CD4-positive, alpha-beta T cell treated with Interleukin-12 subunit alpha and Interleukin-12 subunit beta, for 1 hour (primary cell): Measurements from ENCODE around the gene CNTN5.
"Not testable (repeated sequence)": the region's sequence is repeated elsewhere in the genome, so short reads cannot be mapped to it uniquely, and the experiment has no call there.

Experiments used
- DNase-seq: peaks from one replicate; pipeline ENCODE4 v3.0.0-alpha.2; 2020

Gene CNTN5

GRCh38 chr11:100240025-100240539 lies 1219.3 kb downstream of the CNTN5 start:
- no peak for DNase-seq

DNA sequence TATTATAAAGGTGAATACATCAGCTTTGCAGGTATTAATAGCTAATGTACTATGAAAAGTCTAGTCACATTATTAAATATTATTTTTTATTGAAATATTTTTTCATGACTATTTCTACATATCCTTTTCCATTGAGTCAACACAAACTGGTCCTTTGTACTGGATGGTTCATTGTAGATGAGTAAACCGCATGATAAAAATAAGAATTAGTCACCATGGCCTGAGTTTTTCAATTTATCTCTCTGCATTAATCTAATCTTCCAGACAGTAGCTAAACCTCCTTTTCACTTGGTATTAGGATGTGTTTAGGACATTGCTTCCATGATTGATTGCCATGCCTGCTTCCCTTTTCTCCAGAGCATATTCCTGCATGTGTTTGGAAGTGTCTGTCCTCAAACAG lies 1227.0 kb downstream of the CNTN5 start:
- DNase-seq = no peak

GRCh38 chr11:100257238-100257803 lies 1236.6 kb downstream of the CNTN5 start:
- not testable (repeated sequence) for DNase-seq

DNA sequence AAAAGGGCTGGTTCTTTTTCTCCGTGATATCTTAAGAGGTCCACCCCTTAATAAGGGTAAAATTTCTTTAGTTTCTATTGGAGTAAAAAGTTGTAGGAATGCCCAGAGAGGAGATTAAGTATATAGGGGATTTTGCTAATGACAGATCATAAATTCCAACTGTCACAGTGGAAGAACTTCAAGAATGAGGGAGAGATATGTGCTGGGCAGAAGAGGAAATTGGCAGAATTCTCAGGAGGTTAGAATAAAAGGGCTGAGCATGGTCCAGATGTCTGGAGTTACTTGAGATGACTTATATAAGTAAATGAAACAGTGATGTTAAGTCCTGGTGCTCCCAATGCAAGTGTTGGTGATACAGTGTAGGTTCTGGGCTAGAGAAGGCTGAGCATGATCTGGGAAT lies 1248.8 kb downstream of the CNTN5 start:
- no peak for DNase-seq

GRCh38 chr11:100273066-100273815 lies 1252.5 kb downstream of the CNTN5 start:
- DNase-seq = no peak

- not testable (repeated sequence) for DNase-seq
Measured at GRCh38 chr11:100274466-100274865, 1253.7 kb downstream of the CNTN5 start.

- no peak for DNase-seq
Measured at GRCh38 chr11:100294748-100295147, 1274.0 kb downstream of the CNTN5 start.

- no peak for DNase-seq
Measured at GRCh38 chr11:100296051-100296679, 1275.4 kb downstream of the CNTN5 start.

- no peak for DNase-seq
Measured at GRCh38 chr11:100297516-100297915, 1276.8 kb downstream of the CNTN5 start.

DNA sequence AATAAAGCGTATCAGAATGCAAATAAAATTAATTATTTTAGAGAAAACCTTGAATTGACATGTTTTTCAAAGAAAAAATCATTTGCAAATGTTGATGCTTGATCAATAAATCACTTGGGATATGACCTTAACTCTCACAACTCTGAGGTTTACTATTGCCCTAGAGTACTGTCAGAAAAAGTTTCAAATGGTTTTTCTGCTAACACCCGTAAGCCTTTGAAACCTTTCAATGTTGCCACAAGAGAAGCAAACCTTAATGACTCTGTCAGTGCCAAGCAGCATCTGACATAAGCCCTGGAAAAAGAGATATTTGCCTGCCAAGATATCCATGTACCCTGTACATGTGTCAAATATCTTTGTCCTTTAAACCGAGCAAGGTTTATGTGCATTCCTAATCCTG lies 1282.1 kb downstream of the CNTN5 start:
- no peak for DNase-seq

- no peak for DNase-seq
Measured at GRCh38 chr11:100303897-100304296, 1283.1 kb downstream of the CNTN5 start.

DNA sequence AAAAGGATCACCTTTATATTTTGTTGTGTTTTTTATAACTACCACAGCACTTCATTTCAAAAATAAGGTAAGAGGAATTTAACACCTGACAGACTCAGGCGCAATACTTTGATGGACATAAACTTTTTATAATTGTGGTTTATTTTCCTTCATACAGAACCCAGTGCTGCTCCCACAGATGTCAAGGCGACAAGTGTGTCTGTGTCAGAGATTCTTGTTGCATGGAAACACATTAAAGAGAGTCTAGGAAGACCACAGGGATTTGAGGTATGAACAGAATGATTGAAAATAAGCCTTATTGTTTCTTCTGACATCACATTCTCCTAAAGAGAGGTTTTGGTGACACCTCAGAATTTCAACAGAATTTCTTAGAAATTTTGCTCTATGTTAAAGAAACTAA lies 1287.5 kb downstream of the CNTN5 start:
- DNase-seq = no peak

DNA sequence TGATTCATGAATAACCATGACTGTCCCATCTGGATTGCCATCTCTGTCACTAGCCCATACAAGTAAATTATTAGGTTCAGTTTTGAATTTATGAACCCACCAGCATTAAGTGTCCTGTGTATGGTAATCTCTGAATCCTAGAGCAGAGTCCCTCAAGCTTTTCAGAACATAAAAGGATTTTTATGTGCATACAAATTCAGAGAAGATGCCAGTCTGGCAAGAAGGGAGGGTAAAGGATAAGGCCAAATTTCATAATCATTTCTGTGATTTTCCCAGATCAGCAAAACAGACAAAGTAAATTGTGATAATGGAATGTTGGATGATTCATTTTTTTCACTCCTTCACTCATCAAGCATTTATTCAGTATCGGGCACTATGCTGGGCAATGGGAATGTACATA lies 1295.2 kb downstream of the CNTN5 start:
- no peak for DNase-seq

GRCh38 chr11:100316952-100317351 lies 1296.2 kb downstream of the CNTN5 start:
- no peak for DNase-seq

DNA sequence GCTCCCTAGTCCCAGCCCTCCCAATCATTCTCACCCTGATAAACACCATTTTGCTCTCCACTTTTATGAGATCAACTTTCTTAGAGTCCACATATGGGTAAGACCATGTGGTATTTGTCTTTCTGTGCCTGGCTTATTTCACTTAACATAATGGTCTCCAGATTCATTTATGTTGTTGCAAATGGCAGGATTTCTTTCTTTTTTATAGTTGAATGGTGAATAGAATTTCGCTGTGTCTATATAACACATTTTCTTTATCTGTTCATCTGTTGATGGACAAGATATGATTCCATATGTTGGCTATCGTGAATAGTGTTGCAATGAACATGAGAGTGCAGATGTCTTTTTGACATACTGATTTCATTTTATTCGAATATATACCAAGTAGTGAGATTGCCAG lies 1298.9 kb downstream of the CNTN5 start:
- no peak for DNase-seq

DNA sequence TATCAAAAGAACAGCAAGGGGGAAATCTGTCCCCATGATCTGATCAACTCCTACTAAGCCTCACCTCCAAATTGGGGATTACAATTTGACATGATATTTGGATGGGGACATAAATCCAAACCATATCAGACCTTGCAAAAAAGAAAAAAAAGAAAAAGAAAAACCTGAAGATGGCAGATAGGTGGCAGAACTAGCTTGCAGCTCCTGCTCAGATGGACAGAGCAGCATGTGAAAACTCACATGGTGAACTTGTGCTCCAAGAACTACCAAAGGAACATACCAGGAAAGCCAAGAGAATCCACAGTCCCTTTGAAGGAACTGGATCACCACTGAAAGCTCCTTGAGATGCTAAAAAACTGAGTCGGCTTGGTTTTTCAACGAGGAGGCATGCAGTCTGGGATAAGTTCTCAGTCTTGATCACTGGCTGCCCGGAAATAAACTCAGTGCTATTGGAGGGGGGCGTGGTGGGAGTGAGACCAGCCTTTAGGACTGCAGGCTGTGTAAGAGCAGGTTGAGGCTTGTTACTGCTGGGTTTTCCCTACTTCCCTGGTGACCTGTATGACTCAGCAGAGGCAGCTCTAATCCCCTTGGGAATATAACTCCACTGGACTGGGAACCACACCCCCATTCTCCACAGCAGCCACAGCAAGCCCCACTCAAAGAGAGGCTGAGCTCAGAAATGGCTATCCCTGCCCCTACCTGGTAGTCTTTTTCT lies 1308.0 kb downstream of the CNTN5 start:
- no peak for DNase-seq

DNA sequence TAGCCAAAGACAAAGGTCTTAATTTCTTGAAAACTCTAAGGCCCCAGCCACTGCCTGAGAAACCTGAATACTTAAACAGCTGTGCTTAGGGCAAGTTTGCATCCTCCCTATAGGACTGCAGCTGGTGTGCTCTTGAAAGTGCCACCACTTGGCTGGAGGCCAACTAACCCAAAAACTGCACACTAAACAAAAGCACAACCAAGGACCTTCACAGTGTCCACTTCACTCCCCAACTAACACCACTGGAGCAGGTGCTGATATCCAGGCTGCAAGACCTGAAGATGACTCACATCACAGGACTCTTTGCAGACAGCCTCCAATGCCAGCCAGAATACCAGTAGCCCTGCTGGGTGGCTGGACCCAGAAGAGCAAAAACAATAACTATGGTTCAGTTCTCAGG lies 1308.6 kb downstream of the CNTN5 start:
- DNase-seq = no peak

DNA sequence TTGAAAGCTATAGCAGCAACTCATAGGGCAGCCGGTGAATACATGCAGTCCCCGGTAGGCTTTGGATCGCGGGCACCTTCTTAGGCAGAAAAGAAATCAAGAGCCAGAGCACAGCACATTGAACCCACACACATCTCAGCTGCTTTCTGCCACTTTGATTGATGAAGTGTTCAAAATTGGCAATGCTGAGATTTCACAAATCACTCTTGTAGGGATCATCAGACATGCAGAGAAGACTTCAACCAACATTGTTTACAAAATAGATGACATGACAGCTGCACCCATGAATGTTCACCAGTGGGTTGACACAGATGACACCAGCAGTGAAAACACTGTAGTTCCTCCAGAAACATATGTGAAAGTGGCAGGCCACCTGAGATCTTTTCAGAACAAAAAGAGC lies 1316.1 kb downstream of the CNTN5 start:
- no peak for DNase-seq

DNA sequence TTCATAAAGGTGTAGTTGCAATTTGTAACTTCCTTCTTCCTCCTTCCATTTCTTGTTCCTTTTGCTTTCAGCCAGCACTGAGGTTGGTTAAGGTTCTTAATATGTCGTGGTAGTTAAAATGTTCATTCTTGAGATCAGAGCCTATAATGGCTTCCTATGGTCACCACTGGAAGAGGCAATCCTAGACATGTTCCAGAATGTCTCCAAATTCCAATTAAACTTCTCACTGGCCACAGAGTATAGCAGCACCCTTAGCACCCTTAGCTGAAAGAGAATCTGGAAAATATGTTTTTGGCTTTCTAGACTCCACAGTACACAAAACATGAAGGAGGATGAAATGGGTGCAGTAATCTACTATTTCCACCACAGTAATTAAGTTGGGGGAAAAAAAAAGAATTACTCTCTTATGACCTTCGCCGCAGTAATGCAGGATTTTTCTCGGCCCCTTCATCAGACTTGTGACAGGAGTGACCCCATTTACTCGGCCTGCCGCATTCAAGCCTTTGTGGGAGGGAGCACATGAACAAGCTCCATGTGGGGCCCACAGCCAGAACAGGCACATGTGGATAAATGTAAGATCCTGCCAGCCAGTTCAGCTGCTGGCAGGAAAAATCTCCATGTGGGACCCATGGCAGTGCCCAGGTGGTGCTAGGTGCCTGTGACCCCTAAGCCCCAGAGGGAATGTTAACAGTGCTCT lies 1317.5 kb downstream of the CNTN5 start:
- DNase-seq = no peak

DNA sequence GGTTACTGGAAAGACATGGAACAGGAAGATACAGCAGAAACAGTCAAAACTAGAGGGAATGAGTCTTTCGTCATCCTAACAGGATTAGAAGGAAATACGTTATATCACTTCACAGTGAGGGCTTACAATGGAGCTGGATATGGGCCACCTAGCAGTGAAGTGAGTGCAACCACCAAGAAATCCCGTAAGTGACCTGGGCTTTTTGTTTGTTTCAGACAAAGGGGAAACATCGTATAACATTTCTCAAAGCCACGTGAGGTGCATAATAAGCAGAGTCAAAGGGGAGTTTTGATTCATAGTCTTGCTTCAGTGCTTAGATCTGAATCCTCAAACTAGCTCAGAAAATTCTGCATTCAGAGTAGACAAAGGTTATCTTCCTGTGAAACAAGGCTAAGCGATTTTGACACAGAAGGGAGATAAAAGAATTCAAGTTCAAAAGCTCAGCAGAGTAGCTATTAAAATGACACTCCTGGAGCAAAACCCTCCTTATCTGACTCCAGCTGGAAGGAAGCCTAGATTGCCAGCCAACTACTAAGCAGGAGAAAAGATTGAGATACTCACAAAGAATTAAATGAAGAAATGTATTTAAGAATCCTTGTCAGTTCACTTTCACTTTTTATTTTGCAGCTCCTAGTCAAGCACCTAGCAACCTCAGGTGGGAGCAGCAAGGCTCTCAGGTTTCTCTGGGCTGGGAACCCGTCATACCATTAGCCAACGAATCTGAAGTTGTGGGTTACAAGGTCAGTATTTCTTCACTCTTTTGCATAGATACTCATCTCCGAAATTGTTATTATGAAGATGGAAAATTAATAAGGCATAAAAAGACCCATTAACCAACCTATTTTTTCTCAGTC lies 1319.9 kb downstream of the CNTN5 start:
- DNase-seq = no peak

DNA sequence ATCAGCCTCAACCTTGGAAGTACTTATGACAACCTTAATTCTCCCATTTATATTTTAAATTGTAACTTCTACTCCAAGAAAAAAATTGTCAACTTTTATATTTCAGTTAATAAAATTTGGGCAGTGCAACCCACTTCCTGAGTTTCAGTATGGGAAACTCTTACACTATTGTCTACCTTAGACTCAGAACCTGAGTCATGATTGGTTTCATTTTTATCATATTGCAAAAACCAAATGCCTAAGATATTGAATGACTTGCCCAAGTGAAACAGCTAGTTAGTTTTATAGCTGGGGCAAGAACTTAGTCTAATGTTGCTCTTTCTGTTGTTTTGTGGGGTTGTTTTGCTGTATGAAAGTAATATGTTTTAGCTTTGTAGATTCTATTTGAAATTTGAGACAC lies 1332.3 kb downstream of the CNTN5 start:
- DNase-seq = no peak

GRCh38 chr11:100354736-100355135 lies 1334.0 kb downstream of the CNTN5 start:
- DNase-seq = no peak
